Retinal pigment epithelial cell (primary cell): ENCODE data around the gene CPNE1.

Experiments used
- DNase-seq: peaks from one replicate; pipeline ENCODE4 v3.0.0-alpha.2; 2010; ENCODE audit warnings: low read depth
- H3K4me3 ChIP-seq: 2 replicates; pipeline ENCODE4 v1.5.1; 2011; ENCODE audit warnings: mild to moderate bottlenecking, low read length, control low read depth, moderate library complexity
- CTCF ChIP-seq: conservative IDR thresholded peaks from 2 replicates; pipeline ENCODE4 v1.5.1; 2011; ENCODE audit warnings: low read depth, low read length, control low read depth, inconsistent platforms

The CPNE1 gene

GRCh38 chr20:35595901-35596300 lies 68.8 kb downstream of the CPNE1 start:
- DNase-seq = no peak
- no peak for TF ChIP-seq CTCF
- H3K4me3 ChIP-seq = no peak overlapping the region

- no peak for TF ChIP-seq CTCF
- H3K4me3 ChIP-seq = no peak overlapping the region
- DNase-seq = no peak
Observed at GRCh38 chr20:35595456-35595855, 69.2 kb downstream of the CPNE1 start.

- no peak for TF ChIP-seq CTCF
- no peak for DNase-seq
Observed at GRCh38 chr20:35592339-35592974, 72.2 kb downstream of the CPNE1 start.

GRCh38 chr20:35588397-35588796 lies 76.3 kb downstream of the CPNE1 start:
- no peak overlapping the region for H3K4me3 ChIP-seq
- no peak for TF ChIP-seq CTCF
- DNase-seq = no peak

More at GRCh38 chr20:35592339-35592974, 72.2 kb downstream of the CPNE1 start:
- H3K4me3 ChIP-seq = no peak overlapping the region

GRCh38 chr20:35587436-35587835 lies 77.3 kb downstream of the CPNE1 start:
- H3K4me3 ChIP-seq = no peak overlapping the region
- TF ChIP-seq CTCF = no peak
- no peak for DNase-seq

GRCh38 chr20:35586751-35587425 lies 77.8 kb downstream of the CPNE1 start:
- no peak for DNase-seq
- H3K4me3 ChIP-seq = no peak overlapping the region
- TF ChIP-seq CTCF = no peak
